Nephron progenitor cell (in vitro differentiated cells): ENCODE data around the gene EPS8.
A peak's percentile ranks its signal among the peaks of the same experiment; 100 is the strongest.
"Not testable (repeated sequence)": the region's sequence is repeated elsewhere in the genome, so short reads cannot be mapped to it uniquely, and the experiment has no call there.

Experiments
- DNase-seq: peaks from one replicate; pipeline ENCODE4 v3.0.0; 2021
- H3K27ac Mint-ChIP-seq: 2 replicates; pipeline ENCODE4 v1.8.0; 2021; ENCODE audit warnings: mild to moderate bottlenecking, moderate library complexity, mixed read lengths
- H3K27me3 Mint-ChIP-seq: 2 replicates; pipeline ENCODE4 v1.8.0; 2021; ENCODE audit warnings: mild to moderate bottlenecking, low read depth, mixed read lengths; ENCODE audit not compliant: poor library complexity
- H3K36me3 Mint-ChIP-seq: 2 replicates; pipeline ENCODE4 v1.8.0; 2021; ENCODE audit warnings: low read depth, mixed read lengths
- H3K4me1 Mint-ChIP-seq: 2 replicates; pipeline ENCODE4 v1.8.0; 2021; ENCODE audit warnings: mixed read lengths
- H3K4me3 Mint-ChIP-seq: 2 replicates; pipeline ENCODE4 v1.8.0; 2021; ENCODE audit warnings: mild to moderate bottlenecking, moderate library complexity, mixed read lengths
- H3K9me3 Mint-ChIP-seq: 2 replicates; pipeline ENCODE4 v1.8.0; 2021; ENCODE audit warnings: mild to moderate bottlenecking, moderate library complexity, mixed read lengths
- CTCF ChIP-seq: fragments of 200-600 bp; sonication (generic); IDR thresholded peaks from 2 replicates; pipeline ENCODE4 v1.5.0; 2021; ENCODE audit warnings: antibody characterized with exemption

The EPS8 gene

GRCh38 chr12:15754233-15754632 lies 35.0 kb downstream of the EPS8 start:
- H3K9me3 Mint-ChIP-seq: no peaks in the 10 kb centered on the region
- H3K4me3 Mint-ChIP-seq: no peak overlapping the region
- no peaks in the 10 kb centered on the region for H3K4me1 Mint-ChIP-seq
- no peak for TF ChIP-seq CTCF
- H3K27me3 Mint-ChIP-seq: no peaks in the 10 kb centered on the region
- H3K36me3 Mint-ChIP-seq: no peaks in the 10 kb centered on the region
- DNase-seq: no peak
- H3K27ac Mint-ChIP-seq: no peak overlapping the region

DNA sequence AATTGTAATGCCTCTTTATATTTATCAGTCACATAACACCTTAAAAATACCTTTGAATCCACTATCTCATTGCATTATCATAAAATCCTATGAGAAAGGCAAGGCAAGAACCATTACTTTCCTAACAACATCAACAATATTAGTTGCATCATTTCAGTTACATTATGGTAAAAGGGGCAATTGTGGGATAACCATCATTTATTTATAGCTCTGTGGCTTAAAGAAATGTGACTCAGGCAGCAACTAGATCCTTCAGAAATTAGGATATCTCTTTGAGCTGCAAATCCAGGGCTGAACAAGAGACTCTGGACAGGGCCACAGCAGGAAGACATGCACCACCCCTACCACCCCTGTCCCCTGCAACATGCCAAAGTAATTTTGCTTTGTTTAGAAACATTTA lies 36.4 kb downstream of the EPS8 start:
- Mint-ChIP-seq H3K4me1 (no peaks in the 10 kb centered on the region), H3K27ac (no peak overlapping the region), H3K9me3 (no peaks in the 10 kb centered on the region), H3K27me3 (no peaks in the 10 kb centered on the region), H3K36me3 (no peaks in the 10 kb centered on the region), H3K4me3 (no peak overlapping the region)
- no peak for TF ChIP-seq CTCF
- no peak for DNase-seq

DNA sequence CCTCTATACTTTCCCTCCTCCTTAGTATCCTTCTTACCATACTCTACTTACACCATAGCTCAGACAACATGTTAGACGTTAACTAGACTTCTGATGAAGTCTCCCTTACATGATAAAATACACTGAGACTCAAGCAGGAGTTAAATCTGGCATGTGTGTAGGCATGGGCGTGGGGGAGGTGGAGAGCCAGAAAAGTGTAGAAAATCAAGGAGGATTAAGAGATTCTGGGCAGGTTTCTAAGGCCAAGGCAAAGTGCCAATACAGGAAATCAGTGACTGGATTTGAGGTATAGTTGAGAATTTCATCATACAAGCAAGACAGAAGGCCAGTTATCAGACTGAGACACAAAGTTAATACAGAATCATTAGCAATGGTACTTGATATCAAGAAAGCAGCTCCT lies 37.4 kb downstream of the EPS8 start:
- no peaks in the 10 kb centered on the region for H3K36me3 Mint-ChIP-seq
- H3K9me3 Mint-ChIP-seq: no peaks in the 10 kb centered on the region
- H3K27ac Mint-ChIP-seq: no peak overlapping the region
- no peaks in the 10 kb centered on the region for H3K4me1 Mint-ChIP-seq
- DNase-seq: no peak
- TF ChIP-seq CTCF: no peak
- no peaks in the 10 kb centered on the region for H3K27me3 Mint-ChIP-seq
- H3K4me3 Mint-ChIP-seq: no peak overlapping the region

- H3K36me3 Mint-ChIP-seq: no peaks in the 10 kb centered on the region
- no peaks in the 10 kb centered on the region for H3K4me1 Mint-ChIP-seq
- no peaks in the 10 kb centered on the region for H3K27me3 Mint-ChIP-seq
- H3K27ac Mint-ChIP-seq: peak overlapping the region; percentile 40
- no peak overlapping the region for H3K4me3 Mint-ChIP-seq
- DNase-seq: no peak
- no peak for TF ChIP-seq CTCF
- no peaks in the 10 kb centered on the region for H3K9me3 Mint-ChIP-seq
These were observed 39.3 kb downstream of the EPS8 start for GRCh38 chr12:15749937-15750336.

- not testable (repeated sequence) for H3K27me3 Mint-ChIP-seq, DNase-seq, H3K27ac Mint-ChIP-seq, H3K4me3 Mint-ChIP-seq, H3K36me3 Mint-ChIP-seq, H3K4me1 Mint-ChIP-seq
- H3K9me3 Mint-ChIP-seq: peaks cover 27% of the 10 kb centered on the region
These were observed 47.3 kb downstream of the EPS8 start for GRCh38 chr12:15741870-15742269.

- H3K4me3 Mint-ChIP-seq: no peak overlapping the region
These were observed 48.1 kb downstream of the EPS8 start for GRCh38 chr12:15741082-15741481.

GRCh38 chr12:15740389-15740788 lies 48.8 kb downstream of the EPS8 start:
- not testable (repeated sequence) for H3K36me3 Mint-ChIP-seq, H3K27ac Mint-ChIP-seq, DNase-seq, H3K4me3 Mint-ChIP-seq, H3K4me1 Mint-ChIP-seq, H3K27me3 Mint-ChIP-seq
- H3K9me3 Mint-ChIP-seq: peaks cover 27% of the 10 kb centered on the region

More at GRCh38 chr12:15741082-15741481, 48.1 kb downstream of the EPS8 start:
- no peak for DNase-seq
- Mint-ChIP-seq H3K4me1 (no peaks in the 10 kb centered on the region), H3K27ac (no peak overlapping the region), H3K9me3 (peaks cover 27% of the 10 kb centered on the region), H3K27me3 (no peaks in the 10 kb centered on the region), H3K36me3 (no peaks in the 10 kb centered on the region)
- TF ChIP-seq CTCF: no peak
